Measurements from ENCODE around the gene CFAP54.
"Not testable (repeated sequence)": the region's sequence is repeated elsewhere in the genome, so short reads cannot be mapped to it uniquely, and the experiment has no call there.

CFAP54 gene

GRCh38 chr12:96623656-96624217 lies 134.4 kb downstream of the CFAP54 start:
- DNase-seq (ENCODE audit: low read depth in 2 of 2): no peak

DNA sequence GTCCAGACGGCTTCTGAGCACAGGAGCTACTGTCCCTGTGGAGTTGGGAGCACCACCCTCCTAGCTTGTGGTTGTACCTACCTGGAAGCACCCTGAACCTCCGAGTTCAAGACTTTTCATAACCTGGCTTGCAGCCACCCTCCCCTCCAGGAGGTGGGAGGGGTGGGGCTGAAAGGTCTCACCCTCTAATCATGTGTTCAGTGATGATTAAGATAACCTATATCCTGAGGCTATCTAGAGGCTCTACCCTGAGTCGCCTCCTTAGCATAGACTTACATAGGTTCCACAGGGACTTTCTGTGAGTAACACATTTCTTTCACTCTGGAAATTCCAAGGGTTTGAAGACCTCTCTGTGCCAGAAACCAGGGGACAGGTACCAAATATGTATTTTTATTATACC lies 146.5 kb downstream of the CFAP54 start:
- no peak for DNase-seq (ENCODE audit: low read depth in 2 of 2)

- DNase-seq (ENCODE audit: low read depth in 2 of 2): no peak
Measured at GRCh38 chr12:96636895-96637294, 147.5 kb downstream of the CFAP54 start.

DNA sequence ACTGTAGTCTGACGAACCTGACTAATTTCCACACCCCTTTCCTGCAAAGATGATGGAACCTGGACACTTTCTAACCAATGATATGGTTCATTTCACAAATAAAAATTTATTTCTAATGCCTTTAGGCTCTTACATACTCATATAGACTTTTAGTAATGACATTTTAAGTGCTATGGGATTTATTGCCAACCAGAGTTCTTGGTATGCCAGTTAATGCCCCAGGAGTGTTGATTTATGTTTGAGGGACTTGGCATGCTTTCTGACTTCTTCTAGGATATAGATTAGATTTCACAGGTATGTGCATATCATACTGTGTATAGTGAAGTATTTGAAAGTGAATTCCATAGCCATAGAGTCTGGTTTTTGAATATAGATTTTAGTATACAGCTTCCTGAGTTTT lies 159.5 kb downstream of the CFAP54 start:
- DNase-seq (ENCODE audit: low read depth in 2 of 2): no peak

- DNase-seq (ENCODE audit: low read depth in 2 of 2): no peak
Measured at GRCh38 chr12:96652870-96653269, 163.5 kb downstream of the CFAP54 start.

DNA sequence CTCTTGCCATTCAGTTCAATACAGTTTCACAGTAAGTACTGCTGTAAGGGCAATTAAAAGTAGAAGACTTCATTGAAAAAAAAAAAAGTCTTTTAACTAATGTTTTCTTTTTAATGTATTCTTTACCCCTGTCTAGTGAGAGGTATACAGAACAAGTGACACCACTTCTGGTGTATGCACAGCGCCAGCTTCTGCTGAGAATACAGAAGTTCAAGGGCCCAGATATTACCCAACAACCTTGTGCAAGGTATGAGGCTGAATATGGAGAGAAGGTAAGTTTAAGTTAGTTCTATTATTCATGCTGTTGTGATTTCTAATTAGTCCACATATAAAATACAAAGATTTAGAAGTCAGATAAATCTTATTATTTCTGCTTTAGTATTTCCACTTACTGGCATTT lies 168.7 kb downstream of the CFAP54 start:
- DNase-seq (ENCODE audit: low read depth in 2 of 2): no peak

DNA sequence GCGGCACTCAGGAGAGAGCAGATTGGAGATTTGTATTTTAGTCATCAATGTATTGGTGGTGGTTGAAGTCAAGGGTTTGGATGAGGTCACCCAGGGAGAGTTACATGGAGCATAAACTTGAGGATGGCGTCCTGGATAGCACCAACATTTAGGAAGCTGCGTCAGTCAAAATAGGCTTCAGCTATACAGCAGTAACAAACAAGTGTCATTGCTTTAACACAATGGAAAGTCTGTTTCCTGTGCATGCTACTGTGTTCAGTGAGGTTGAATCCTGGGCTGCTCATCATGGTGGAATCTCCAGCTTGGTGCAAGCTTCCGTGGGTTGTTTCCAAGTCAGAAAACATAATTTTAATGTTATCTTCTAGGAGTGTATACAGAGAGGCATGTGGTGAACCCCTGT lies 180.4 kb downstream of the CFAP54 start:
- no peak for DNase-seq (ENCODE audit: low read depth in 2 of 2)

DNA sequence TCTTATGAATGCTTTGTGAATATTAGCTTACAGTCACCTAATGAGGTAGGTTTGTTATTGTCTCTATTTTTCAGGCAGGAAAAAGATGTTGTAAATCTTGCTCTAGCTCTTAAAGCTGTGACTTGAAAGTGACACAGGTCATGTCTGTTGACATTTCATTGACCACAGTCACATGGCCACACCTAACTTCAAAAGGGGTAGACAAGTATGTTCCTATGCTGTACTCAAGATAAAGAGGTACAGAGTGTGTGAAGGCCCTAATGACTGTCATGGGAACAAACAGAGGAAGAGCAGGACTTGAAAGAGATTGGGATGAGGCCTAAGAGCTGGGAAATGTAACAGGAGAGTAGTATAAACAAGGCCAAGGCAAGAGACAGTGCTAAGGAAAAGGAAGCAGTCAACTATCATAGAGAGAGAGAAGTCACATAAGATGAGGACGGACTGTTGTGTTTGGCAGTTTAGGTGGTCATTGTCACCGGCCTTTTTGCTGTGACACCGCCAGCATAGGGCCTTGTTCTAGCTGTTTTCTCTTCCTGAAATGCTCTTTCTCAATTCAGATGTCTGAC lies 181.0 kb downstream of the CFAP54 start:
- DNase-seq (ENCODE audit: low read depth in 2 of 2): no peak

DNA sequence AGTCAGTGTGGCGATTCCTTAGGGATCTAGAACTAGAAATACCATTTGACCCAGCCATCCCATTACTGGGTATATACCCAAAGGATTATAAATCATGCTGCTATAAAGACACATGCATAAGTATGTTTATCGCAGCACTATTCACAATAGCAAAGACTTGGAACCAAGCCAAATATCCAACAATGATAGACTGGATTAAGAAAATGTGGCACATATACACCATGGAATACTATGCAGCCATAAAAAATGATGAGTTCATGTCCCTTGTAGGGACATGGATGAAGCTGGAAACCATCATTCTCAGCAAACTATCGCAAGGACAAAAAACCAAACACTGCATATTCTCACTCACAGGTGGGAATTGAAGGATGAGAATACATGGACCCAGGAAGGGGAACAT lies 186.1 kb downstream of the CFAP54 start:
- DNase-seq (ENCODE audit: low read depth in 2 of 2): not testable (repeated sequence)

GRCh38 chr12:96677363-96677762 lies 188.0 kb downstream of the CFAP54 start:
- no peak for DNase-seq (ENCODE audit: low read depth in 2 of 2)

GRCh38 chr12:96687719-96688118 lies 198.3 kb downstream of the CFAP54 start:
- DNase-seq (ENCODE audit: low read depth in 2 of 2): no peak

GRCh38 chr12:96698521-96698920 lies 209.1 kb downstream of the CFAP54 start:
- DNase-seq (ENCODE audit: low read depth in 2 of 2): no peak

DNA sequence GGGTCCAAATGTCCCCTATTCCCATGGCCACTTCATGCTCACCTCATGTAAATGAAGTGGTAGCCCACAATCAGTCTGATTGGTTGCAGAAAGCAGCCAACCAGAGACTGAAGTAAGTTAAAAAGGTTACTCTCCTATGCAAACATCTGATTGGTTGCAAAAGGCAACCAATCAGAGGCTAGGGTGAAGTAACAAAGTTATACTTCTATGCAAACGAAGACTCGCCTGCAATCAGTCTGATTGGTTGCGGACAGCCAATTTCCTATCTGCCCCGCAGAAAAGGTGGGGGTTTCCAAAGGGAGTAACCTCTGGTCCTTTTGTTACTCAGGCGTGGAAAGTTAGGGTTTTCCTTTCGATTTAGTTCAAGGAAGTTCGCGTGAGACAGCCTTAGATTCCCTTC lies 209.6 kb downstream of the CFAP54 start:
- DNase-seq (ENCODE audit: low read depth in 2 of 2): no peak

GRCh38 chr12:96701856-96702255 lies 212.5 kb downstream of the CFAP54 start:
- no peak for DNase-seq (ENCODE audit: low read depth in 2 of 2)

DNA sequence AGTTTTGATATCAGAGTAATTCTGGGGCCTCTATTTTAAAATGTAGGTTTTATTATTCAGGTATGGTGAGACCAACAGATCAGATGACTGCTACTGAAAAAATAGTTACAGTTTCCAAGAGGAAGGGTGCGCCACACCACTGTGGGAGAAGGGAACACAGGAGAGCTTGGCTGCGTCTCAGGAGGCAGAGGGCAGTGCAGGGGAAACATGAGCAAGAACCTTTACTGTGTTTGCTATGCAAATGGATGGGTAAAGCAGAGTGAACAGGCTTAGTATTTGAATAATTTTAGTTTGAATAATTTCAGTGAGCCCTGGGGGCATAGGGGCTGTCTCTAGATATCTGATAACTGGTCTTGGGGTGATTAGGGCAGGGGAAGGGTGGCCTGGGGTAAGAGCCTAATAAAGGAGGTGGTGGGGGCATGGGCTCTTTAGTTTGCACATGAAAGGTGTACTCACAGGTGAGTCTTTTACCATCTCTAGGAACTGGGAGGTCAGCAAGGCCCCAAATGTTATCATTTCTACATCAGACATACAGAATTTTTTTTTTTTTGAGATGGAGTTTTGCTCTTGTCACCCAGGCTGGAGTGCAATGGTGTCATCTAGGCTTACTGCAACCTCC lies 220.9 kb downstream of the CFAP54 start:
- no peak for DNase-seq (ENCODE audit: low read depth in 2 of 2)

DNA sequence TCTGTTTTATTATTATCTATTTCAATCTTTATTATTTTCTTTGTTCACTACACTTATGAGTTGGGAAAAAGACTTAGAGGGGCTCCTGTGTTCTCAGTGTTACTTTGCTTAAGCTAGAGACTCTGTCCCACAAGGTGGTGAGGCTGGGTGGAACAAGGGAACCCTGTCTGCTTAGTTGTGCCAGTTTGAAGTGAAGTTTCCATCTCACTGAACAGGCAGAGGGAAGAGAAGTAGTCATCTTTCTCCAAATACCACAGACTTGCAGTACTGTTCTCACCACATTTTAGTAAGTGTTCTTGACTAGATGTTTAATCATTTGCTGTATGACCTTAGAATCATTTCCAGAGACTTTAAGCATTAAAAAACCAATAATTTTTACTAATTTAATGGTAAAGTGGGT lies 222.0 kb downstream of the CFAP54 start:
- DNase-seq (ENCODE audit: low read depth in 2 of 2): no peak

- no peak for DNase-seq (ENCODE audit: low read depth in 2 of 2)
Measured at GRCh38 chr12:96714199-96714598, 224.8 kb downstream of the CFAP54 start.

DNA sequence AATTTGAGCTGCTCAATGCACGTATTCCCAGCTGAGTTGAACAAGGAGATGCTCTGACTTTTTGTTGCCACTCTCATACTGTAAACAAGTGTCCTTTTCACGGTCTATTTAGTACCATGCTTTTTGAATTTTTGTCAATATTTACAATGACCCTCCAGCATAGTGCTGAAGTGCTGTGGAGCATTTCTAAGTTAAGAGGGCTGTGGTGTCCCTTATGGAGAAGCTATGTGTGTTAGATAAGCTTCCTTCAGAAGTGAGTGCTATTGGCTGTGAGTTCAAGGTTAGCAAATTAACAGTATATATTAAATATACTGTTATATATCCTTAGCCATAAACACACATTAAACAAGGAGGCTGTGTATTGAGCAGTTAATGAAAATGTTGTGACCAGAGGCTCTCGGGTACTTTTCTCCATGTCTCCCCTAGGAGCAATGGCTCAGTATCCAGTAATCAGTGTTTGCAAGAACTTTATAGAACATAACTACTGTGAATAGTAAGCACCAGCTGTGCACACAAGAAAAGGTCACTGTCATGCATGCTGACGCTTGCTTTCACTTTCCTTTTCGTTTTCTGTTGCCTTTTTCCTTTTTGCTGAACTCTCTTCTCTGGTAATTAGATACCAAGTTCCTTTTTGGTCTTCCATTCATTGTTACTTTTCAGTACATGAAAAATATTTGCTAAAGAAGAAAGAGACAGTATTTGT lies 230.4 kb downstream of the CFAP54 start:
- no peak for DNase-seq (ENCODE audit: low read depth in 2 of 2)

- DNase-seq (ENCODE audit: low read depth in 2 of 2): no peak
Measured at GRCh38 chr12:96720363-96720705, 231.0 kb downstream of the CFAP54 start.

GRCh38 chr12:96729466-96729865 lies 240.1 kb downstream of the CFAP54 start:
- DNase-seq (ENCODE audit: low read depth in 2 of 2): not testable (repeated sequence)

- no peak for DNase-seq (ENCODE audit: low read depth in 2 of 2)
Measured at GRCh38 chr12:96729886-96730285, 240.5 kb downstream of the CFAP54 start.

DNA sequence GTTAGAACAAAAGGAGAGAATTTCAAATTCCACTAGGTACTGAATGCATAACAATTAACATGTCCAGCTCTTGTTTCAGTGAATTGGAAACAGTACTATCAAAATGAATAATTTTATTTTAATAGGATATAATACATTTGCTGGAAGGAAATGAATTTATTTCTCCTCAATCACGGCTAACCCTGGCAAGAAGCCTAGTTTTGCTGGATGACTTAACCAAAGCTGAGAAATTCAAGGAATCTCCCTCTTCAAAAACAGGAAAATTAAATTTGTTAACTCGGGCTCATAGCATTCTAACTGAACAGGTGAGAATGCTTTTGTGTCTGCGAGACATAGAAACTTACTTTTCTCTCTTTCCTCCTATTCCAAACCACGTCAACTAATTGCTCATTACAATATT lies 254.2 kb downstream of the CFAP54 start:
- DNase-seq (ENCODE audit: low read depth in 2 of 2): no peak

DNA sequence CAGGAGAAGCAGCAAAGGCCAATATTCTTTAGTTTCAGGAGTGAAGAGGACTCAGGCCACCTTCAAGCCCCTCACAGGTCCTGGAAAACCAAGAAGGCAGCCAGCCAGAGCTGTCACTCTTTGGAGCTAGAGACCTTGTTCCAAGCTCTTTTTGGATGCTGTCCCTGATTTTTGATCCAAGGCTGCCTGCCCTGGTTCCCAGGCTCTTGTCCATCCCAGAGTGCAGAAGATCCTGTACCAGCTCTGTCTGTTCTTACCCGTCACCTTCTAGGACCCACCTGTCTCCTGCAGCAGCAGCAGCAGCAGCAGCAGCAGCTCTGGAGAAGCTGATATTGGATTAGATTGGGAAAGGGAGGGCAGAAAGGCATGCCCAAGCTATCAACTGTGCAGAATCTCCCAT lies 260.6 kb downstream of the CFAP54 start:
- DNase-seq (ENCODE audit: low read depth in 2 of 2): no peak

Measured in stimulated activated CD4-positive, alpha-beta T cell treated with anti-CD3 and anti-CD28 coated beads, Interleukin-15, amount 100 ng/mL, for 48 hours (primary cell).